Suprapubic skin (tissue), 4 donors: ENCODE measurements around the gene ITIH4. TPM values are rescaled to one million over a fixed set of nuclear protein-coding genes. Genes with fewer than 3 reads are reported as not detected.
"Not testable (repeated sequence)": the region's sequence is repeated elsewhere in the genome, so short reads cannot be mapped to it uniquely, and the experiment has no call there.

Source experiments
- DNase-seq, 2 donors: peaks; one replicate each; pipeline ENCODE4 v3.0.0-alpha.2; 2019; ENCODE audit warnings: low spot score in 2 of 2
- H3K27ac ChIP-seq: fragments of 200-600 bp; sonication (generic); one replicate; pipeline ENCODE4 v1.5.1; 2019
- H3K27me3 ChIP-seq: fragments of 200-600 bp; sonication (generic); one replicate; pipeline ENCODE4 v1.5.1; 2019
- H3K36me3 ChIP-seq: fragments of 200-600 bp; sonication (generic); one replicate; pipeline ENCODE4 v1.5.1; 2019
- H3K4me1 ChIP-seq: fragments of 200-600 bp; sonication (generic); one replicate; pipeline ENCODE4 v1.5.1; 2019
- H3K4me3 ChIP-seq: fragments of 200-600 bp; sonication (generic); one replicate; pipeline ENCODE4 v1.5.1; 2019; ENCODE audit warnings: mild to moderate bottlenecking
- H3K9me3 ChIP-seq: fragments of 200-600 bp; sonication (generic); one replicate; pipeline ENCODE4 v1.5.1; 2019
- EP300 ChIP-seq: sonication (generic); formaldehyde crosslinking; IDR thresholded peaks from one replicate; pipeline ENCODE4 v1.6.1; 2017; ENCODE audit warnings: antibody characterized with exemption
- POLR2A ChIP-seq, 2 donors: fragments of 450-650 bp; IDR thresholded peaks; one replicate each; pipeline ENCODE4 v1.6.1; 2017; ENCODE audit warnings: antibody characterized with exemption in 2 of 2, mild to moderate bottlenecking in 2 of 2, moderate library complexity in 2 of 2
- POLR2AphosphoS5 ChIP-seq, 3 donors: sonication (generic); formaldehyde crosslinking; IDR thresholded peaks; one replicate each; pipeline ENCODE4 v1.6.1; 2017; ENCODE audit warnings: antibody characterized with exemption in 3 of 3
- WGBS: methylation state at CpG from one replicate; pipeline ENCODE4 v1.1.5; 2018; 5-methylcytosine and 5-hydroxymethylcytosine counted together
- total RNA-seq, 4 donors: library from RNA; depleted of rRNA; stranded (reverse); fragments of >200 nt; gene quantifications; one replicate each; pipeline ENCODE4 v1.1.0, GENCODE V29; 2016
- TF ChIP-seq, protein P1 (sequence below), 2 donors: fragments of 200-600 bp in 1 of 2; fragments of 450-650 bp in 1 of 2; sonication (generic) in 1 of 2; IDR thresholded peaks; one replicate each; pipeline ENCODE4 v1.5.1; 2016 to 2019; ENCODE audit warnings: antibody characterized with exemption in 2 of 2, mild to moderate bottlenecking in 1 of 2, moderate library complexity in 1 of 2

The ITIH4 gene
- total RNA-seq, 4 donors from 2014 or later, result 2.1 to 12.2 (median 4.6) TPM

DNA sequence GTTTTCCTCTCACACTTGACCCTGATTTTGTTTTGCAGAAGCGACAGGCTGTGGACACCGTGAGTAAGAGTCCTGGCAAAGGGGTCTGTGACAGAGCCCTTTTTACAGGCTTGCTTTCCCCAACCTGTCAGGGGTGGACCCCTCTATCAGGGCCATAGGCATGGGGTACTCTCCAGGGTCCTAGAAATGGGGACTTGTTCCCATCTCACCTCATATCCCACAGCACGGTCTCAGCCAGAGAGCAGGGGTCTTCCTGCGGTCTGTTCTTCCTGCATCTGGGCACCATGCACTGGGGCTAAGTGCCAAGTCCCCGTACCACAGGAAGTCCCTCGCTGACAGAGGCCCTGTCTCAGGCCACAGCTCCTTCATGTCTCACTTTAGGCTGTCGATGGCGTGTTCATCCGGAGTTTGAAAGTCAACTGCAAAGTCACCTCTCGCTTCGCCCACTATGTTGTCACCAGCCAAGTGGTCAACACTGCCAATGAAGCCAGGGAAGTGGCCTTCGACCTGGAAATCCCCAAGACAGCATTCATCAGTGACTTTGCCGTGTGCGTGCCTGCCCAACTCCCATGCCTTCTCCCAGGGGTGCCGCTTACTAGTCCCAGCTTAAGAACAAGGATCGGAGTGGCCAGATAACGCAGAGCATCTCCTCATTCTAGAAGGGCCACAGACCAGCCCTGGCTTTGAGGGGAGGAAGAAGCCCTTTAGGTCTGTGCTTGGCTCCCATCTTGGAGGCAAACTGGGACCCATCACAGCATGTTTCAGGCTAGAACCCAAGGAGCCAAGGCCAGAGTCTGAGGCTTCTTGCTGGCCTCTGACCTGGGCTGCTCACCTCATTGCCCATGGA lies 52.3 kb downstream of the ITIH4 start:
- 79% methylated on average over 16 of the region's 17 CpGs for WGBS
- TF ChIP-seq POLR2AphosphoS5 (IDR thresholded peaks at IDR 0.05) (no peak), EP300 (no peak), POLR2A (IDR thresholded peaks at IDR 0.05) (no peak)
- TF ChIP-seq, protein P1, sequence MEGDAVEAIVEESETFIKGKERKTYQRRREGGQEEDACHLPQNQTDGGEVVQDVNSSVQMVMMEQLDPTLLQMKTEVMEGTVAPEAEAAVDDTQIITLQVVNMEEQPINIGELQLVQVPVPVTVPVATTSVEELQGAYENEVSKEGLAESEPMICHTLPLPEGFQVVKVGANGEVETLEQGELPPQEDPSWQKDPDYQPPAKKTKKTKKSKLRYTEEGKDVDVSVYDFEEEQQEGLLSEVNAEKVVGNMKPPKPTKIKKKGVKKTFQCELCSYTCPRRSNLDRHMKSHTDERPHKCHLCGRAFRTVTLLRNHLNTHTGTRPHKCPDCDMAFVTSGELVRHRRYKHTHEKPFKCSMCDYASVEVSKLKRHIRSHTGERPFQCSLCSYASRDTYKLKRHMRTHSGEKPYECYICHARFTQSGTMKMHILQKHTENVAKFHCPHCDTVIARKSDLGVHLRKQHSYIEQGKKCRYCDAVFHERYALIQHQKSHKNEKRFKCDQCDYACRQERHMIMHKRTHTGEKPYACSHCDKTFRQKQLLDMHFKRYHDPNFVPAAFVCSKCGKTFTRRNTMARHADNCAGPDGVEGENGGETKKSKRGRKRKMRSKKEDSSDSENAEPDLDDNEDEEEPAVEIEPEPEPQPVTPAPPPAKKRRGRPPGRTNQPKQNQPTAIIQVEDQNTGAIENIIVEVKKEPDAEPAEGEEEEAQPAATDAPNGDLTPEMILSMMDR (IDR thresholded peaks at IDR 0.05), result no peak

GRCh38 chr3:52777127-52777958 lies 53.1 kb downstream of the ITIH4 start, which contains the start of gene ITIH1:
Gene ITIH1, plus strand, starts transcription at chr3:52777599. Its CDS starts 17 bp downstream, at chr3:52777616.
- TF ChIP-seq POLR2AphosphoS5 (IDR thresholded peaks at IDR 0.05) (no peak), POLR2A (IDR thresholded peaks at IDR 0.05) (no peak), EP300 (no peak)
- TF ChIP-seq, protein P1 (IDR thresholded peaks at IDR 0.05), result no peak
- Histone ChIP-seq H3K9me3 (no peaks in the 10 kb centered on the region), H3K4me3 (no peak within 1 kb of the TSS), H3K36me3 (no peaks in the 10 kb centered on the region), H3K27me3 (peaks cover under 1% of the 10 kb centered on the region), H3K27ac (no peak within 1 kb of the TSS), H3K4me1 (no peaks in the 10 kb centered on the region)
- no peak for DNase-seq
- WGBS, result 94% methylated on average over 8 of the region's 12 CpGs

More for the DNA sequence above, 52.3 kb downstream of the ITIH4 start:
- Histone ChIP-seq H3K36me3 (no peaks in the 10 kb centered on the region), H3K27ac (no peak overlapping the region), H3K27me3 (peaks cover 3% of the 10 kb centered on the region), H3K4me1 (no peaks in the 10 kb centered on the region), H3K4me3 (no peak overlapping the region), H3K9me3 (no peaks in the 10 kb centered on the region)
- no peak for DNase-seq

DNA sequence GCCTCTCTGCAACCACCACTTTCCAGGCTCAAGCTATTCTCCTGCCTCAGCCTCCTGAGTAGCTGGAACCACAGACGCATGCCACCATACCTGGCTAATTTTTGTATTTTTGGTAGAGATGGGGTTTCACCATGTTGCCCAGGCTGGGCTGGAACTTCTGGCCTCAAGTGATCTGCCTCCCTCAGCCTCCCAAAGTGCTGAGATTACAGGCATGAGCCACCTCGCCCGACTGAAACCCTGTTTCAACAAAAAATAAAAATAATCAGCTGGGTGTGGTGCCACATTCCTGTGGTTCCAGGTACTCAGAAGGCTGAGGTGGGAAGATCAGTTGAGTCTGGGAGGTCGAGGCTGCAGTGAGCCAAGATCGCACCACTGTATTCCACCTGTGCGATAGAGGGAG lies 54.0 kb downstream of the ITIH4 start:
- DNase-seq, H3K4me1 ChIP-seq, H3K27me3 ChIP-seq, H3K36me3 ChIP-seq, H3K27ac ChIP-seq, H3K4me3 ChIP-seq, H3K9me3 ChIP-seq: not testable (repeated sequence)
- WGBS, result 73% methylated on average over 6 of the region's 6 CpGs

- DNase-seq, result no peak
- TF ChIP-seq, protein P1 (IDR thresholded peaks at IDR 0.05), result no peak
- no peak for TF ChIP-seq EP300
- no peak for TF ChIP-seq POLR2A (IDR thresholded peaks at IDR 0.05)
- TF ChIP-seq POLR2AphosphoS5 (IDR thresholded peaks at IDR 0.05), result no peak
- peaks cover 3% of the 10 kb centered on the region for H3K4me1 ChIP-seq
- 63% methylated on average over 8 of the region's 8 CpGs for WGBS
- no peaks in the 10 kb centered on the region for H3K27me3 ChIP-seq
- H3K4me3 ChIP-seq, result no peak overlapping the region
- H3K27ac ChIP-seq, result no peak overlapping the region
- H3K36me3 ChIP-seq, result no peaks in the 10 kb centered on the region
- no peaks in the 10 kb centered on the region for H3K9me3 ChIP-seq
Observed at GRCh38 chr3:52775877-52776276, 54.6 kb downstream of the ITIH4 start.

DNA sequence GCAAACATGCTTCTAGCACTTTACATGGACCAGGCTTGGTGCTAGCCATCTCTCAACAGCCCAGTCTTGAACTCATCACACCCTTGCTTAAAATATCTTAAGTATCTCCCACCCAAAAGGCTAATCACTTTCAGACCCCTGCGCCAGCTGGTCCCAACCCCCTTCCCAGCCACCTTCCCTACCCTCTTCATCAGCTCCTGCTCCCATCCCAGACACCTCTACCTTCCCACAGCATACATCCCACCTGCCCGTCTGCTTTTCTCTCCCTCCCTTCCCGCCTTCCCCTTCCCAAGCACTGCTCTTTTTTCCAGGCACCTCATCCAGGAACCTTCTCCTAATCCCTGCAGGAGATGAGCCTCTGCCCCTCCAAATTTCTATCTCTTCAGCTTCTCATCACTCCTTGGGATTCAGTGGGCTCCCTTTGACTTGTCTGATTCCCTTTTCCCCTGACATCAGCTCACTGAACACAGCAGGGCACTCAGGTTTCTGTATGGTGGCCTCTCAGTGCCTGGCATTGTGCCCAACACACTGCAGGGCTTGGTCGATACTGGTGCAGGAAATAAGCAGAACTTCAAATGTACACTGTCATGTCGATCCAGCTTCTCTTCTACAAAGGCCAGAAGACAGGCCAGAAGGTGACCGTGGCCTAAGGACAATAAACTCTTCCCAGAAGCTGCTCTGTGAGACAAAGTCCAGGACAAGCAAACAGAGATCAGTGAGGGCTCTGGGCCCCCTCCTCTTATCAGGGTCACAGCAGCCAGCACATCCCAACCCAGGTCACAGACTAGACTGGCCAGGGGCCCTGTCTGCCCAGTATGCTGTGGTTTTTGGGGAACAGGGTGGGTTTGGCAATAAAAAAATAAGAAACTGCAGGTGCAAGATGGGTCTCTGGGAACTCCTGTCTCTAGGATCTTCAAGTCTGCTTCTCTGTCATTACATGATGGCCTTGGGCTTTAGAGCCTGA lies 55.3 kb downstream of the ITIH4 start:
- Histone ChIP-seq H3K4me3 (no peak overlapping the region), H3K9me3 (no peaks in the 10 kb centered on the region)
- DNase-seq, result no peak

More for the DNA sequence above, 55.3 kb downstream of the ITIH4 start:
- no peaks in the 10 kb centered on the region for H3K36me3 ChIP-seq
- 55% methylated on average over 6 of the region's 6 CpGs for WGBS
- no peak overlapping the region for H3K27ac ChIP-seq
- peaks cover 4% of the 10 kb centered on the region for H3K4me1 ChIP-seq
- H3K27me3 ChIP-seq, result no peaks in the 10 kb centered on the region
- TF ChIP-seq, protein P1 (IDR thresholded peaks at IDR 0.05), result no peak
- TF ChIP-seq EP300 (no peak), POLR2AphosphoS5 (IDR thresholded peaks at IDR 0.05) (no peak), POLR2A (IDR thresholded peaks at IDR 0.05) (no peak)
